Activated CD4-positive, alpha-beta T cell treated with anti-CD3 and anti-CD28 coated beads for 1 hour (primary cell): ENCODE data around the gene SZRD1.

Source experiments
- DNase-seq: peaks from one replicate; pipeline ENCODE4 v3.0.0-alpha.2; 2020

Gene SZRD1

GRCh38 chr1:16442265-16442664, 75.2 kb downstream of the SZRD1 start:
- DNase-seq, result no peak

GRCh38 chr1:16442941-16443340, 75.9 kb downstream of the SZRD1 start:
- DNase-seq, result no peak

GRCh38 chr1:16443975-16444770, 77.1 kb downstream of the SZRD1 start:
- DNase-seq, result no peak

GRCh38 chr1:16445052-16445451, 78.0 kb downstream of the SZRD1 start:
- DNase-seq, result no peak

GRCh38 chr1:16446116-16446515, 79.1 kb downstream of the SZRD1 start:
- DNase-seq, result no peak

GRCh38 chr1:16447641-16448040, 80.6 kb downstream of the SZRD1 start:
- DNase-seq, result no peak
